Measurements from ENCODE around the gene FAM174C. TPM values are rescaled to one million over a fixed set of nuclear protein-coding genes. Genes with fewer than 3 reads are reported as not detected.

FAM174C gene
- total RNA-seq, 3 donors from 2014 or later, result 34.2 to 40.1 (median 39.8) TPM

- no peak for TF ChIP-seq CTCF (IDR thresholded peaks at IDR 0.05)
- peaks cover 9% of the 10 kb centered on the region for H3K4me1 ChIP-seq (ENCODE audit: low read depth)
- H3K4me3 ChIP-seq, result no peak overlapping the region
- ATAC-seq (no peak), DNase-seq (no peak)
- no peaks in the 10 kb centered on the region for H3K36me3 ChIP-seq (ENCODE audit: low read depth)
- intact Hi-C loops (cut with DNase I, micrococcal nuclease), result no loop called here
- H3K9me3 ChIP-seq, result no peaks in the 10 kb centered on the region
Measured at GRCh38 chr19:1307755-1308303, 32.5 kb downstream of the FAM174C start.

- no peak overlapping the region for H3K4me3 ChIP-seq
- no peaks in the 10 kb centered on the region for H3K36me3 ChIP-seq (ENCODE audit: low read depth)
- DNase-seq (no peak), ATAC-seq (no peak)
- TF ChIP-seq CTCF (IDR thresholded peaks at IDR 0.05), result no peak
- intact Hi-C loops (cut with DNase I, micrococcal nuclease), result no loop called here
- peaks cover 12% of the 10 kb centered on the region for H3K4me1 ChIP-seq (ENCODE audit: low read depth)
- H3K9me3 ChIP-seq, result no peaks in the 10 kb centered on the region
Measured at GRCh38 chr19:1308718-1309117, 33.4 kb downstream of the FAM174C start.

DNA sequence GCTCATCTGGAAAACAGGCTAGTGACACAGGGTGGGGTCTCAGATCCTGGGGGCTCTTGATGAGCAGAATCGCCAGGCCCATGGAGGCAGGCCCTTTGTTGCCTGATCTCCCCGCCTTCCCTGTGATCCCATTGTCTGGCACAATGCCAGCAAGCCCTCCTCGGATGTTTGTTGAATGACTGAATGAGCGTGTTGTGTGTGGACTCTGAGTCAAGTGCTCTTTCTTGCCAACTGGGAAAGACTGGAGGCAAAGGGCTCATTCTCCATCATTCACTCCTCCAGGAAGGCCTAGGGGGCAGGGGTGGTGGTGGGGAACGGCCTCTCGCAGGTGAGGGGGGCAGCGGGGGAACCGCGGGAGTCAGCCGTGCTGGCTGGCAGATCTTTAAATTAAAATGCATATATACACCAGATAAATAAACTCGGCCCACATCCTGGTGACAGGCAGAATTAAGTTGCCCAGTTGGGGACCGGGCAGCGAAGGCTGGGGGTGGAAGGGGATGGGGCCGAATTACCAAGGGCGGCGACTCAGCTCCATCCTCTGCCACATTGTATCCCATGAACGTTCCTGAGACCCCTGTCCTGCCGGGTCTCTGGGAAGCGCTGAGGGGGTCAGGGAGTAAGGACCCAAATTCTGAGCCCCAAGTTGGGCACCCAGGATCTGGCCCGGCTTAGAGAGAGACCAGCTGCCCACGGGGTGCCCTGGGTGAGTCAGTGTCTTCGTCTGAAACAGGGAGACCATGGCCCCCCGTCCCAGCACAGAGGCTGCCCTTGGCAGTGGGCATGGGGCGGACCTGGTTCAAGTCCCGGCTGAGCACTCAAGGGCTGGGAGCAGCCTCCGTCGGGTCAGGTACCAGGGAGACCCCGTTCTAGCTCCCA is 34.9 kb downstream of the FAM174C start:
- intact Hi-C loops (cut with DNase I, micrococcal nuclease), result no loop called here

GRCh38 chr19:1310853-1311180 is 35.5 kb downstream of the FAM174C start:
- intact Hi-C loops (cut with DNase I, micrococcal nuclease), result no loop called here

More for the DNA sequence above, 34.9 kb downstream of the FAM174C start:
- H3K36me3 ChIP-seq (ENCODE audit: low read depth), result no peaks in the 10 kb centered on the region
- H3K9me3 ChIP-seq, result no peaks in the 10 kb centered on the region
- H3K4me3 ChIP-seq, result no peak overlapping the region
- peaks cover 3% of the 10 kb centered on the region for H3K4me1 ChIP-seq (ENCODE audit: low read depth)
- DNase-seq, result no peak
- ATAC-seq, result no peak
- no peak for TF ChIP-seq CTCF (IDR thresholded peaks at IDR 0.05)

DNA sequence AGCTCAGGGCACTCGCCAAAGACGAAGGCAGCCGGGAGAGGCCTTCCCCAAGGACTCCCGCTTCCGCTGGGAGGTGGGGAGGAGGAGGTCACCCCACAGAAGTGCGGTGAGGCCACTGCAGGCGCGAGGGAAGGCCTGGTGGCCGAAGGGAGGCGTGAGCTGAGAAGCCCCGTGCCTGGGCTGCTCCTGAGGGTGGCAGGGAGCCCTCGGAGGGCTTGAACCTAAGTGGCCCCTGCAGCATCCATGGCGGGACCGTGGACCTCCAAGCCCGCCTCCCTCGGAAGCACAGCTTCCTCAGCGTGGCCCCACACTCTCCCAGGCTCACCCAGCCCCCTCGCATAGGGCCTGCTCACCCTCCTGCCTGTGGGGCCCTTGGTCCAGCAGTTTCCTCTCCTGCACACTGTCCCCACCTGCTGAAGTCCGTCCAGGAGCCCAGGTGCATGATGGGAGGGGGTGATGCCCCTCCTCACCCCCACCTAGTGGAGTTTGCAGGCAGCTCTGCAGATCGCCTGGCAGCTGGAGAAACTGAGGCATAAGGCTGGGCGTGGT is 36.3 kb downstream of the FAM174C start:
- ATAC-seq, result no peak
- H3K9me3 ChIP-seq, result no peaks in the 10 kb centered on the region
- no peak for TF ChIP-seq CTCF (IDR thresholded peaks at IDR 0.05)
- intact Hi-C loops (cut with DNase I, micrococcal nuclease), result no loop called here
- DNase-seq, result no peak
- peaks cover 12% of the 10 kb centered on the region for H3K4me1 ChIP-seq (ENCODE audit: low read depth)
- H3K4me3 ChIP-seq, result no peak overlapping the region
- no peaks in the 10 kb centered on the region for H3K36me3 ChIP-seq (ENCODE audit: low read depth)

More at GRCh38 chr19:1310853-1311180, 35.5 kb downstream of the FAM174C start:
- no peak for TF ChIP-seq CTCF (IDR thresholded peaks at IDR 0.05)
- no peaks in the 10 kb centered on the region for H3K36me3 ChIP-seq (ENCODE audit: low read depth)
- H3K4me1 ChIP-seq (ENCODE audit: low read depth), result peaks cover 8% of the 10 kb centered on the region
- DNase-seq (no peak), ATAC-seq (no peak)
- no peaks in the 10 kb centered on the region for H3K9me3 ChIP-seq
- H3K4me3 ChIP-seq, result no peak overlapping the region

Measured in mucosa of descending colon (tissue), 3 donors.